Inflammatory macrophage treated with lipopolysaccharide for 1 hour (primary cell): Measurements from ENCODE around the gene TAS2R39.

ENCODE experiments used
- DNase-seq, 2 donors: peaks; one replicate each; pipeline ENCODE4 v3.0.0-alpha.2; 2020 to 2022

TAS2R39 gene

DNA sequence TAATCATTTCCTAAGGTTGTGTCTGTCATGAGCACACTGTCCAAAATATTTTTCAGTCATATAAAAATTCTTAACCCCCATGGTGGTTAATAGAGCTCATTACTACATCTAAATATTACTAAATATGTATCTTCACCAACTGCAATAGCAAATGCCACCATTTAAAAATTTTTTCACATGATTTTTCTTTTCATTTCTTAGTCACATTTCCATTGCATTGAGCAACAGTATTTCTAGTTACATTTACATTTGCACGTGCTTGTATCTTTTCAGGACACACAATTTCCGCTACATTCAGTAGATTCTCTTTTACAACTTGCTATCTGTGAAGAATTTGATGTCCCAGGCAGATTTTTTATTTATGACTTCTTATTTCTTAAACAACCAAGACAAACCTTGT is 33.5 kb downstream of the TAS2R39 start:
- peak in 1 of 2 donors; percentile 17 for DNase-seq

DNA sequence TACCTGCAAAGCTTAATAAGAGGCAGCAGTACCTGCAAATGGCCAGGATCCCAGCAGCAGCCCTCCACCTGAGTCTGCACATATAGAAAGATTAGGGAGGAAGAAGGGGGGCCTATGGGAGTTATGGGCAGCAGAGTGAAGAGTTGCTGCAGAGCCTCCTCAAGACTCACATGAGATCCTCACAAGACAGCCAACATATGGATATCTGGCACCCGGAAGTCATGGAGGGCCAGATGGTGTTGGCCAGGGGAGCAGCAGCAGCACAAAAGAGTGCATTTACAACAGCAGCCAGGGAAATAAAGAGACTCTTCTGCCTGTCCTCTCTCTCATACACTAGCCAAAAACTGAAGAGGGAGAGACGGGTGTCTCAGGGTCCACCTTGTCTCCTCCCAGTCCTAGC is 34.6 kb downstream of the TAS2R39 start:
- DNase-seq: no peak

DNA sequence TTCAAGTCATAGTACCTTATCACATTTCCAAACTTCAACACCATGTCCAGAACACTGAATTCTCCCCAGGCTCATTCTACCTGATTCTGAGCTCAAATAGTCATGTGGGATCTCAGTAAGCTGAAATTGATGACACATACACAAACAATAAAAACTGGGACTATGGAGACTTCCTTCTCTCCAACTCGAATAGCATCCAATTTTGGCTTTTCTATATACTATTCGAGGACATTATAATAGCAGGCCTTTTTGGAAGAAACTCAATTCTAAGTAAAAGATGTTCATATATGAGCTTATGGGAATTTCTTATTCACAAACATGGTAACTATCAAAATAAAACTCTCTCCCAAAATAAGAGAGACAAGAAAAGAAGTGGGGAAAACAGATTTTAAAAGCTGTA is 38.1 kb downstream of the TAS2R39 start:
- no peak for DNase-seq

DNA sequence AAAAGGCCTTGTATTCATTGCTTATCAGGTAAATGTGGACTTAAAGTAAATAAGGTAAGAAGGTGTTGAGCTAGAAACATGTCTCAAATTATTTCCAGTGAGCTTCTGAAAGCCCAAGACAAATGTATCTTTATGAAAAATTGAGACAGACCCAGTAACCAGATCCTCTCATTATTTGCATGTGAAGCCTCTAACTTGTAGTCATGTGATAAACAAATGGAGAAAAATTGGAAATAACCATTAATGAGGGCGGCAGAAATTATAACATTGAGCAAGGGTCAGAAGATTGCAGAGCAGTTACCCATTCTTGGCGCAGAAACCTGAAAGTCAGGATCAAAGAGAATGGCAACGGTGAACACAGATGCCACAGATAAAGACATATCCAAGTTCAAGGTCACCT is 38.5 kb downstream of the TAS2R39 start, which contains the start of gene TAS2R40:
Gene TAS2R40, plus strand, starts transcription at position 301 of the 400 bp plus-strand sequence. Its CDS starts 42 bp downstream, at position 343.
- peak; percentile 44 to 46 for DNase-seq

DNA sequence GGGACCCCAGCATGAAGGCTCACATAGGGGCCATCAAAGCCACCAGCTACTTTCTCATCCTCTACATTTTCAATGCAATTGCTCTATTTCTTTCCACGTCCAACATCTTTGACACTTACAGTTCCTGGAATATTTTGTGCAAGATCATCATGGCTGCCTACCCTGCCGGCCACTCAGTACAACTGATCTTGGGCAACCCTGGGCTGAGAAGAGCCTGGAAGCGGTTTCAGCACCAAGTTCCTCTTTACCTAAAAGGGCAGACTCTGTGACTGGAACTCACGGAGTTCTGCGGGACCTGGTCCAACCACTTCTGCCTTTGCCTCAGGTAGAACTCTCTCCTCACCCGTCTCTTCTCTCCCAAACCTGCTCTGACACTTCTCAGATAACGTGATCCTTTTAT is 39.6 kb downstream of the TAS2R39 start:
- peak; percentile 79 to 83 for DNase-seq

DNA sequence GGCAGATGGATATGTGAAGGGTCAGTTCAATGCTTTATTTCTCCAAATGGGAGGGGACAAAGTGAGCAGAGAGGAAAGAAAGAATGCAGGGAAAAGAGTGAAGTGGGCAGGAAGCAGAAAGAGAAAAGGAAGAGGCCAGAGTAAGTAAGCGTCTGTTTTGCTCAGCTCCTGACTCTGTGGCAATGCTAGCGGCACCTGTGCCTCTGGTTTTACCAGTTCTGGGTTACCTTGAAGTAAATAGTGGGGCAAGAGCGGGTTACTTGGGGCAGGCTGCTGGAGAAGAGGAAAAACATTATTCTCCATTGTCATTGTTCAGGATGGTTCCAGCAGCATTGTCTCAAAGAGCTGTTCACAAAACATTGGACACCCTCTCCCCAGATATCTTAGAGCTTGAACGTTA is 40.6 kb downstream of the TAS2R39 start:
- no peak for DNase-seq

DNA sequence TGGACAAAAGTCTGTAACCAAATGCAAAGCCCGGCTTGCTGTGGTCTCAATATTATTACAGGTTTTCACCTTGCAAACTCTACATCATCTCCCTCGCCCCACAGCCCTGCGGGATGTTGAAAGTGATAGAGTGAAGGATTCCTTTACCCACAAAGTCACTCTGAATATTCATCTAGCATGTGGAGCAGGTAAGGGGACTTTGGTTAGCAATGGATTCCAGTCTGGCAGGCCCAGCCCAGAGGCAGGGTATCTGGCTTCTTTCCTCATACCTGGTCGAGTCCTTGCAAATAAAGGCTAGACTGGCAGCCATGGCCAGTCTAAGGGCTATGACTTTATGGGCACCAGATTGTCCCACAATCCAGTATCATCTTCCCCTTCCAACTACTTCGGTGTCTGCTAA is 41.8 kb downstream of the TAS2R39 start:
- DNase-seq: no peak

DNA sequence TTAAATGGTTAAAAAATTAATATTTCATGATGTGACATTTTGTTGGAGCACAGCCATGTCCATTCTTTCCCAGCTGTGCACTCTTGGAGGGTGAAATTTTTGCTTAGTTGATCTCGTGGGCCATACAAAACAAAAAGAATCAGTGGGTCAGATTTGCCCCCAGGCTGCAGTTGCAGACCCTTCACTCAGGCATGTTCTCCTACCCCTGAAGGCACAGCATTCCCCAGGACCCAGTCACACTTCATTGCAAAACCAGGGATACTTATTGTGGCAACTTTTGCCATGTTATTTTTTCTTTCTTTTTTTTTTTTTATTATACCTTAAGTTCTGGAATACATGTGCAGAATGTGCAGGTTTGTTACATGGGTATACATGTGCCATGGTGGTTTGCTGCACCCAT is 44.6 kb downstream of the TAS2R39 start:
- DNase-seq: no peak

DNA sequence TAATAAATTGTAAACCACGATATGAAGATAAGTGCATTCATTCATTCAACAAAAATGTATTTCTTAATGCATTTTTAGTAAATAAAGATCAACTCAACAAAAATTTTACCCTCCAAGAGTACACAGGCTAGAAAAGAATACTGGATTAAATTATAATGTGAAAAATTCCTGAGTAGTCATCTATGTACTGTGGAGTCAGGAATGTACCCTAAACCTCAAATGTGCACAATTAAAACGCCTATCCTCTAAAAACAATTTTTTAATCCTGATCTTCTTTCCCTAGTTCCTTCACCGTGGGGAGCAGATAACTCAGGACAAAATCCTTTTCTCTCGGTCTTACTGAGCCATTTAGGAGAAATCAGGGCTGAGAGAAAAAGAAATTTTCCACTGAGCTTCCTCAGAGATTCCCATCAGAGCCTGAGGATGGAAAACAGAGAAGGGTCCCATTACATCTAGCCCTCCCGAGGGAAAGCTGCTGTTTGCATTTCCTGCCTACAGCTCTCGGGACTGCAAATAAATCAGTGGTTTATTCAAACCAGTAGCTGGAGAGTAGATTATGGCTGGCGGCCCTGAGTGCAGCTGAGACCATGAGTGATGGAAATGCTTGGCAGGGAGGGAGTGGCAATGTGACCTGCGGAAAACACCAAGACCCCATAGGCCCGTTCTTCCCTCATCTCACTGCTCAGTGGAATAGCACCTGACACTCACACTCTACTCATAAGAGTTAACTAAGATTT is 46.0 kb downstream of the TAS2R39 start:
- DNase-seq: no peak

DNA sequence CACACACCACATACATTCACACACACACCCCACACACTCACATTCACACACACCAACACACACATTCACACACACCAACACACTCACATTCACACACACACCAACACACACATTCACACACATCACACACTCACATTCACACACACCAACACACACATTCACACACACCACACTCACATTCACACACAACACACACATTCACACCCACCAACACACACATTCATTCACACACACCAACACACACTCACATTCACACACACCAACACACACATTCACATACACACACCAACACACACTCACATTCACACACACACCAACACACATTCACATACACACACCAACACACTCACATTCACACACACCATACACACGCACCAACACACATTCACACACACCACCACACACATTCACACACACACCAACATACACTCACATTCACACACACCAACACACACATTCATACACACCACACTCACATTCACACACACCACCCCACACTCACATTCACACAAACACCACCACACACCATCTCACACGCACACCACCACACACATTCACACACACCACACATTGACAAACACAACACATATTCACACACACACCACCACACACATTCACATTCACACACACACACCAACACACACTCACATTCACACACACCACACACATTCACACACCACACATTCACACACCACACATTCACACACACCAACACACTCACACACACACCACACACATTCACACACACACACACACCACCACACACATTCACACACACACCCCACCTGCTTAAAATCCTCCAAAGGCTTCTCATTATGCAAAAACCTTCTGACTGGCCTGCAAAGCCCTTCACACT is 47.6 kb downstream of the TAS2R39 start:
- DNase-seq: no peak
